Measurements from ENCODE around the gene MESD.

MESD gene

DNA sequence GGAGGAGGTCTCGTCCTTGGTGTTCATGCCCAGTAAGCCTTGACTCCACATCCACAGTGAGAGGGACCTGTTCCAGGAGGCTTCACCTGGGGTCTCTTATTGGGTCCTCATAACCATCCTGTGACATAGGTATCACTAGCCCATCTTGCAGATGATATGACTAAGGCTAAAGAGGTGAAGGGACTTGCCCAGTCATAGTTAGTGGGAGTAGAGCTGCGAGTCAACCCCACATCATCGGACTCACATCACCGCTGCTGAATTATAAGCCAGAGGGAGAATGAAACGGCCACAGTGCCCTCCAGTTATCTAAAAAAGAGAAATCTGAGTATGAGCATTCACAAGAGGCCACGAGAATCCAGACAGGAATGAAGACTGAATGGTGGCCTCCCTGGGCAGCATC lies 66.0 kb downstream of the MESD start:
- H3K4me3 ChIP-seq = no peak overlapping the region
- no peak overlapping the region for H3K27ac ChIP-seq

GRCh38 chr15:80921736-80922410 lies 67.7 kb downstream of the MESD start:
- H3K27ac ChIP-seq = no peak overlapping the region
- no peak overlapping the region for H3K4me3 ChIP-seq

DNA sequence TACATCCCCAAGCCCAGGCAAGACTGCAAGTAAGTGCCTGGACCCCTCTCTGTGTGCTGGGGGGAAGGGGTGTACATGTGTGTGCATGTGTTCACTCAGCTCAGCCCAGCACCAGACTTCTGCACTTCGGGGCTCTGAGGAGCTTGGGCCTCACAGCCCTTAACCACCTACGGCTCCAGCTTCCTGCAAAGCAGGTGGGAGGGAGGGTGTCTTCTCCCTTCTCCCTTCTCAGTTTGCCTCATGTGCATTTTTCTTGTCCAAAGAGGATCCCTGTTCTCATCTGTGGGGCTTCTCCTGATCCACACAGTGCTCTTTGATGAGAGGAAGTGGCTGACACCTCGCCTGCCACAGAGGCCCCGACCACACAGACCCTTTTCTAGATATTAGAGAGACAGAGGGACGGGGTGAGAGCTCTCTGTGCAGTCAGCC lies 69.3 kb downstream of the MESD start:
- H3K27ac ChIP-seq = no peak overlapping the region
- H3K4me3 ChIP-seq = no peak overlapping the region

- H3K4me3 ChIP-seq = no peak overlapping the region
- peak overlapping the region in 3 of 21 experiments; percentile 50 to 55 (median 54) for H3K27ac ChIP-seq
These were observed 71.3 kb downstream of the MESD start for GRCh38 chr15:80918196-80918783.

DNA sequence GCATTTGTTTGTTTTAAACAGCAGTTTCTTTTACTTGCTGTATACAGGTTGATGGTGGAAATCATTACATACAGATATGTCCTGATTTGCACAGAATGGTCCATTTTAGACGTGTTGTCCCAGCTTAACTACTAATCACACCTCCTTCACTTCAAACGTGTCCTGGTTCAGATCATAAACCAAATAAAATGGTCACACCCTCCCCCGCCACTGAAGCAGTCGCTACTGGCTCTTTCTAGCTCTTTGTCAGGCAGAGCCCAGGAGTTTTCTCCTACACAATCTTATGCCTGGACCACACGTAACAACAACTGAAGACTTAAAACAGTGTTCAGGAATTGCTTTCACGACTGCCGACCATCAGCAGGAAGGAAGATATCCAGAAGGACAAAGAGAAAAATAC lies 73.6 kb downstream of the MESD start:
- Histone ChIP-seq H3K27ac (no peak overlapping the region), H3K4me3 (no peak overlapping the region)

DNA sequence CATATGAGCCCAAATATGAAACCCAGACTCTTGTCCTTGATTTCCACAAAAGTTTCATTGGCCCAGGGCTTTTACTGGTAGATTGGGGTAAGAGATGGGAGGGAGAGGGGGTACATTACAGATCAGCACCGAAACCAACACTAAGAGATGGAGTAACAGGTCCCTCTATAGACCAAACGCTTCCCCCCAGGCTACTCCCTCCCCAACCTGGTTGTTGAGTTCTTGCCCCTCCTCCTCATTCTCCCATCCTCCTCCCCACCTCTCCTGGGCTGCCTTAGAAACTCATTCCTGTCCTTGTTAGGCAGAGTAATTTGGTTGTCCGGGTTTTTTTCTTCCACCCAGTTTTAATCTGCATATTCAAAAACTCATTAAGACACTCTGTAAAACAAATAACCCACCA lies 74.1 kb downstream of the MESD start:
- Histone ChIP-seq H3K27ac (no peak overlapping the region), H3K4me3 (no peak overlapping the region)

DNA sequence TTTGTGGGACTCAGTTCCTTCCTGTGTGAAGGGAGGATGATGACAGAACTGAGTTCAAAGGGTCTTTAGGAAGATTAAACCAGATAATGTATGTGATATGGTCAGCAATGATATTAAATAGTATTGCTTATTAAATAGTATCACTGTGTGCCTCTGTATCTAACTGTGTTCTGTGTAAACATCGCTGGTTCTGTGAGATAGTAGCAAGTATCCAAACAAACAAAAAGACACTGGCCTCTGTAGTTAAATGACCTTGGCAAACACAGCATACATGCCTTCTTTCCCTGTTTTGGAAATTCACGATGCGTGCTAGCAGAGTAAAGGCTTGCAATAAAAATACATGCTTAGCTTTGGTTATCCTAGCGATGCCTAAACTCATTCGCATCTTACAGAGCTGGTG lies 76.1 kb downstream of the MESD start:
- Histone ChIP-seq H3K4me3 (no peak overlapping the region), H3K27ac (no peak overlapping the region)

- H3K27ac ChIP-seq = no peak overlapping the region
- H3K4me3 ChIP-seq = no peak overlapping the region
These were observed 76.9 kb downstream of the MESD start for GRCh38 chr15:80912673-80913072.

DNA sequence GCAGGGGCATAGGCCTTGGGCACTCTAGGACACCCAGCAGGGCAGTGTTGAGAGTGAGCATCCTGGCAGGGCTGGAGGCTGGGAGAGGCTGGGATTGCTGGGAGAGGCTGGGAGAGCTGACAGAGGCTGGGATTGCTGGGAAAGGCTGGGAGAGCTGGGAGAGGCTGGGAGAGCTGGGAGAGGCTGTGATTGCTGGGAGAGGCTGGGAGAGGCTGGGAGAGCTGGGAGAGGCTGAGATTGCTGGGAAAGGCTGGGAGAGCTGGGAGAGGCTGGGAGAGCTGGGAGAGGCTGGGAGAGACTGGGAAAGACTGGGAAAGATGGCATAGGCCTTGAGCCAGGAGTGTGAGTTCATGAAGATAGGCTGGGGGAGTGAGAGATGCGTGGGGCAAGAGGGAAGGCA lies 77.8 kb downstream of the MESD start:
- Histone ChIP-seq H3K4me3 (no peak overlapping the region), H3K27ac (no peak overlapping the region)

GRCh38 chr15:80906159-80906766 lies 83.4 kb downstream of the MESD start:
- Histone ChIP-seq H3K27ac (no peak overlapping the region), H3K4me3 (no peak overlapping the region)

GRCh38 chr15:80904998-80905397 lies 84.6 kb downstream of the MESD start:
- no peak overlapping the region for H3K4me3 ChIP-seq
- H3K27ac ChIP-seq = no peak overlapping the region

GRCh38 chr15:80902298-80902801 lies 87.3 kb downstream of the MESD start:
- H3K27ac ChIP-seq = no peak overlapping the region
- no peak overlapping the region for H3K4me3 ChIP-seq

- Histone ChIP-seq H3K27ac (no peak overlapping the region), H3K4me3 (no peak overlapping the region)
These were observed 91.6 kb downstream of the MESD start for GRCh38 chr15:80898040-80898439.

Measured in skin epidermis (tissue), 12 donors.